Caco-2 (cell line): ENCODE data around the gene ITGAE. TPM values are rescaled to one million over a fixed set of nuclear protein-coding genes. Genes with fewer than 3 reads are reported as not detected.

Experiments used
- BruUV-seq: library from RNA; stranded (reverse); fragments of 400-500 nt; replicated peaks from 2 replicates; lab custom pipeline; 2021; lab: Mats Ljungman, UMichigan
- CTCF ChIA-PET: fragments of 300-600 bp; sonication (Branson Sonifier 250); formaldehyde crosslinking; loops from one replicate; lab custom pipeline; 2022; ENCODE audit warnings: antibody characterized with exemption; lab: Charles Lee
- POLR2A ChIA-PET: fragments of 300-600 bp; sonication (Branson Sonifier 250); formaldehyde crosslinking; loops from one replicate; lab custom pipeline; 2022; ENCODE audit warnings: antibody characterized with exemption; lab: Charles Lee
- DNase-seq, 2 experiments: peaks; one replicate each; pipeline versions ENCODE4 v3.0.0 to v3.0.0-alpha.2; 2020 to 2022
- H3K27me3 ChIP-seq: replicated peaks from 2 replicates; pipeline ENCODE4 v1.6.0; 2011; ENCODE audit warnings: low read length; ENCODE audit not compliant: control insufficient read depth, insufficient read depth
- H3K36me3 ChIP-seq: 2 replicates; pipeline ENCODE4 v1.5.1; 2011; ENCODE audit warnings: low read length; ENCODE audit not compliant: control insufficient read depth, insufficient read depth
- H3K4me1 ChIP-seq: fragments of 250-450 bp; sonication (Bioruptor Pico); 2 replicates; pipeline ENCODE4 v1.5.1; 2020; ENCODE audit warnings: mild to moderate bottlenecking
- H3K4me3 ChIP-seq: 2 replicates; pipeline ENCODE4 v1.5.1; 2011; ENCODE audit warnings: low read depth, mild to moderate bottlenecking, control low read depth, low read length
- H3K9me3 ChIP-seq: fragments of 250-450 bp; sonication (Bioruptor Pico); 2 replicates; pipeline ENCODE4 v1.5.1; 2020; ENCODE audit warnings: mild to moderate bottlenecking, moderate library complexity
- H3K27ac Mint-ChIP-seq: one replicate; pipeline ENCODE4 v1.8.0; 2022; ENCODE audit warnings: mixed read lengths; ENCODE audit not compliant: unreplicated experiment
- H3K27me3 Mint-ChIP-seq: one replicate; pipeline ENCODE4 v1.8.0; 2022; ENCODE audit warnings: mixed read lengths; ENCODE audit not compliant: insufficient read depth, unreplicated experiment
- H3K36me3 Mint-ChIP-seq: one replicate; pipeline ENCODE4 v1.8.0; 2022; ENCODE audit warnings: mild to moderate bottlenecking, mixed read lengths; ENCODE audit not compliant: insufficient read depth, unreplicated experiment
- H3K4me1 Mint-ChIP-seq: one replicate; pipeline ENCODE4 v1.8.0; 2022; ENCODE audit warnings: low read depth, mixed read lengths; ENCODE audit not compliant: unreplicated experiment
- H3K4me3 Mint-ChIP-seq: one replicate; pipeline ENCODE4 v1.8.0; 2022; ENCODE audit warnings: mild to moderate bottlenecking, moderate library complexity, mixed read lengths; ENCODE audit not compliant: unreplicated experiment
- H3K9me3 Mint-ChIP-seq: one replicate; pipeline ENCODE4 v1.8.0; 2022; ENCODE audit warnings: mixed read lengths; ENCODE audit not compliant: unreplicated experiment
- intact Hi-C: fragments of 100-400 bp; cut with micrococcal nuclease; formaldehyde crosslinking; loops from one replicate; pipeline ENCODE4 v1.10.0; 2022; ENCODE audit not compliant: unreplicated experiment
- total RNA-seq: library from RNA; stranded (reverse); gene quantifications from 2 replicates; pipeline ENCODE4 v1.2.3, GENCODE V29; 2022
- TF ChIP-seq, protein P1 (sequence below), 2 experiments: fragments of 200-600 bp in 1 of 2; IDR thresholded peaks; 1 replicate in 1 of 2; 2 replicates in 1 of 2; pipeline versions ENCODE4 v1.5.1 to v1.8.0; 2011 to 2022; ENCODE audit warnings: antibody characterized with exemption in 1 of 2, control low read depth in 1 of 2, inconsistent platforms in 1 of 2, low read depth in 1 of 2, low read length in 1 of 2, mild to moderate bottlenecking in 1 of 2, moderate library complexity in 1 of 2; ENCODE audit not compliant: insufficient read depth in 1 of 2, severe bottlenecking in 1 of 2, unreplicated experiment in 1 of 2

Gene ITGAE
- total RNA-seq, 1 experiment from 2014 or later, result 12.8 TPM

DNA sequence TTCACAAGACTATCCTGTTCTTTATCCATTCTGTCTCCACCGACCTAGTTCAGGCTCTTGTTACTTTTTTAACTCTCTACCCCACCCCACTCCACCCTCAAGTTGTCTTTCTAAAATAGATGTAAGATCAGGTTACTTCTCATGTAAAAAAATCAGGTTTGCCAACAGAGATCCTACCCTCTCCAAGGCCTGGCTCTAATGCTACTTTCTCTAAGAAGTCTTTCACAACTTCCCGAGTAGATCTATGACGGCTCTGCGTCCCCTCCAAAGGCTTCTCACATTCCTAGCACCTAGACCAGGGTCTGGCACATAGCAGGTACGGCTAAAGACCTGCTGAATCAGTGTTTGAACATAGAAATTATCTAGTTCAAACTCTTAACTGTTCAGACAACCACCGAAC, 14.1 kb upstream of the ITGAE start:
- Mint-ChIP-seq H3K9me3 (no peaks in the 10 kb centered on the region), H3K27me3 (no peaks in the 10 kb centered on the region), H3K36me3 (peaks cover 43% of the 10 kb centered on the region), H3K27ac (no peak overlapping the region), H3K4me1 (no peaks in the 10 kb centered on the region), H3K4me3 (no peak overlapping the region)
- Histone ChIP-seq H3K4me1 (no peaks in the 10 kb centered on the region), H3K36me3 (no peaks in the 10 kb centered on the region), H3K27me3 (no peaks in the 10 kb centered on the region), H3K9me3 (no peaks in the 10 kb centered on the region), H3K4me3 (no peak overlapping the region)
- no TSS peak for BruUV-seq
- TF ChIP-seq, protein P1, sequence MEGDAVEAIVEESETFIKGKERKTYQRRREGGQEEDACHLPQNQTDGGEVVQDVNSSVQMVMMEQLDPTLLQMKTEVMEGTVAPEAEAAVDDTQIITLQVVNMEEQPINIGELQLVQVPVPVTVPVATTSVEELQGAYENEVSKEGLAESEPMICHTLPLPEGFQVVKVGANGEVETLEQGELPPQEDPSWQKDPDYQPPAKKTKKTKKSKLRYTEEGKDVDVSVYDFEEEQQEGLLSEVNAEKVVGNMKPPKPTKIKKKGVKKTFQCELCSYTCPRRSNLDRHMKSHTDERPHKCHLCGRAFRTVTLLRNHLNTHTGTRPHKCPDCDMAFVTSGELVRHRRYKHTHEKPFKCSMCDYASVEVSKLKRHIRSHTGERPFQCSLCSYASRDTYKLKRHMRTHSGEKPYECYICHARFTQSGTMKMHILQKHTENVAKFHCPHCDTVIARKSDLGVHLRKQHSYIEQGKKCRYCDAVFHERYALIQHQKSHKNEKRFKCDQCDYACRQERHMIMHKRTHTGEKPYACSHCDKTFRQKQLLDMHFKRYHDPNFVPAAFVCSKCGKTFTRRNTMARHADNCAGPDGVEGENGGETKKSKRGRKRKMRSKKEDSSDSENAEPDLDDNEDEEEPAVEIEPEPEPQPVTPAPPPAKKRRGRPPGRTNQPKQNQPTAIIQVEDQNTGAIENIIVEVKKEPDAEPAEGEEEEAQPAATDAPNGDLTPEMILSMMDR (IDR thresholded peaks at IDR 0.05; ENCODE audit: insufficient read depth in 1 of 2, low read depth in 1 of 2, low read length in 1 of 2, severe bottlenecking in 1 of 2, unreplicated experiment in 1 of 2), result no peak
- ChIA-PET CTCF (interaction anchor here (0.7 kb wide), 1 partner anchor 81 kb away, joined by 3 read pairs; no protein-coding TSS in a partner anchor), POLR2A (no interaction called here)
- no peak for DNase-seq
- intact Hi-C loops, result no loop called here

DNA sequence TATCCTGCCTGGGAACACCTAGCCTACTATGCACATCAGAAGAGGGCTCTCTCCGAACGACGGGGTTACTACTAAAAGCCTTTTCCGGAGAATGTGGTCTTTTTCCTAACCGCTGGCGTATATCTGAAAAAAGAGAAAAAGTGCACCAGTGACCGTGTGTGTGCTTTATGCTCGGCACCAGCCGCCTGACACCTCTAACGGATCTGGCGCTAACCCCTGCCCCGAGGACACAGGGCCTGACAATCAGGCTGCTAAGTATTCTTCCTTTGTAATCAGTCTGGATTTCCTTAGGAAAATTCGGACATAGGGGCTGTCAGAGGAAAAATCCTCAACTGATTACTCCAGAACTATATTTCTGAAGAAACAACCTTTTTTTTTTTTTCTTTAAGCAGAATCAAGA, 13.4 kb upstream of the ITGAE start:
- H3K27me3 ChIP-seq, result no peaks in the 10 kb centered on the region
- Mint-ChIP-seq H3K4me1 (peaks cover 6% of the 10 kb centered on the region), H3K27ac (no peak overlapping the region), H3K4me3 (no peak overlapping the region), H3K9me3 (no peaks in the 10 kb centered on the region), H3K36me3 (peaks cover 43% of the 10 kb centered on the region), H3K27me3 (no peaks in the 10 kb centered on the region)
- TF ChIP-seq, protein P1 (IDR thresholded peaks at IDR 0.05; ENCODE audit: insufficient read depth in 1 of 2, low read depth in 1 of 2, low read length in 1 of 2, severe bottlenecking in 1 of 2, unreplicated experiment in 1 of 2), result no peak
- POLR2A ChIA-PET, result no interaction called here
- H3K9me3 ChIP-seq, result no peaks in the 10 kb centered on the region
- CTCF ChIA-PET, result no interaction called here
- H3K4me1 ChIP-seq, result no peaks in the 10 kb centered on the region
- intact Hi-C loops, result no loop called here
- H3K4me3 ChIP-seq, result no peak overlapping the region
- BruUV-seq, result no TSS peak
- no peak for DNase-seq
- no peaks in the 10 kb centered on the region for H3K36me3 ChIP-seq

DNA sequence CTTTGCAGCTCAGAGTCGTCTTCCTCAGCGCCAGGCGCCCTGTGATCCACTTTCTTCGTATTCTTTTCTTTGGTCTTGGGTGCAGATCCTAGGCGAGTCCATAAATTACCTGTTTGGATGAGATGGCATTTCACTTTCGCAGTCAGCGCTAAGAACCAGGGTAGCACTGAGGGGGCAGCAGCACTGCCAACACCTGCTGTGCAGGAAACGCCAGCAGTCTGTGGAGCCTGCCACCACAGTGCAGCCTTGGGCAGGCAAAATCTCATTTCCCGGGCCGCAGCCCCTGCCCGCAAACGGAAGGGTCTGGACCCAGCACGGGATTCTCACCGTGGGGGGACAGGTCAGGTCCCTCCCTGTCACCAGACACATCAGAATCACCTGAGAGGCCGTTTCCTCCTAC, 12.2 kb upstream of the ITGAE start:
- Histone ChIP-seq H3K9me3 (no peaks in the 10 kb centered on the region), H3K4me3 (no peak overlapping the region), H3K4me1 (no peaks in the 10 kb centered on the region), H3K27me3 (no peaks in the 10 kb centered on the region), H3K36me3 (no peaks in the 10 kb centered on the region)
- Mint-ChIP-seq H3K4me1 (peaks cover 6% of the 10 kb centered on the region), H3K4me3 (no peak overlapping the region), H3K36me3 (peaks cover 31% of the 10 kb centered on the region), H3K27ac (no peak overlapping the region), H3K27me3 (no peaks in the 10 kb centered on the region), H3K9me3 (no peaks in the 10 kb centered on the region)
- POLR2A ChIA-PET, result no interaction called here
- TF ChIP-seq, protein P1 (IDR thresholded peaks at IDR 0.05; ENCODE audit: insufficient read depth in 1 of 2, low read depth in 1 of 2, low read length in 1 of 2, severe bottlenecking in 1 of 2, unreplicated experiment in 1 of 2), result no peak
- BruUV-seq, result no TSS peak
- CTCF ChIA-PET, result no interaction called here
- DNase-seq, result no peak
- intact Hi-C loops, result no loop called here
